ENCODE results near the gene NMT1. TPM values are rescaled to one million over a fixed set of nuclear protein-coding genes. Genes with fewer than 3 reads are reported as not detected.

NMT1 gene
- total and polyA plus RNA-seq, 2 of the 13 experiments (the other 11 are each of a cell fraction or from before 2014, with no cell fraction given): 75.7 to 142 TPM

DNA sequence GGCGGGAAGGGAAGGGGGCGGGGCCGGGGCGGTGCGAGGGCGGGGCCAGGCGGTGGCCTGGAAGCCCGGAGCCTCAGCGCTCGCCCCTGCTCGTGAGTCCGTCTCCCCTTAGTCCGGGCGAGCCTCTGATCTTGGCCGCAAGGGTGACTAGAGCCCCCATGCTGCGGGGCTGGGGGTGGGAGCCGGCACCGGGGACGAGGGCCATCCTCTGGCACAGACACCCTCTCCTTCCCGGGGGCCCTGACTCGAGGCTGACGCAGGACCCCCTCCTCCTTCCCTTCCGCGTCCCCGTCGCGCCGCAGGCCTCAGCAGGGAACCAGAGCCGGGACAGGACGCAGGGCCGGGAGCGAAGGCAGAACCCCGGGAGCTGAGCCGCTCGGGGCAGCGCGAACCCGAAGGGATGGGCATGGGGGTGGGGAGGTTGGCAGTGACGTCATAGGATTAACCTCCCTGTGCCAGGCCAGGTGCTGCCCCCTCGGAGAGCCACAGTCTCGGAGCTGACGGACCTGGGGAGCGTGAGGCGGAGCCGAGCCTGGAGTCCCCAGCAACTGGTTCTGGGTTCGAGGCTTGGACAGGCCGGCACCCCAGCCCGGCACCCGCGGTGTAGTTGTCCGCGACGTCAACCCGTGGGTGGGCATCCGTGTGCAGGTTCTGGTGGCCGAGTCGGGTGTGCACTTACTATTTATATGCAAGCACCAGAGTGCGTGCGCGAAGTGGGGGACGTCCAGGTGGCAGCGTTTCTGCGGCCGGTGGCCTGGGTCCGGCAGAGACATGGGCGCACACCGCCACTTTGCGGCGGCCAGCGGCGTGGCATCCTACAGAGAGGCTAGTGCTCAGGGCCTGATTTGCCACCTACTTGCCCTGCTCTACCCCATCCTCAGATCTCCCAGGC is 71.7 kb downstream of the NMT1 start (continued):
- TF ChIP-seq, protein P1, sequence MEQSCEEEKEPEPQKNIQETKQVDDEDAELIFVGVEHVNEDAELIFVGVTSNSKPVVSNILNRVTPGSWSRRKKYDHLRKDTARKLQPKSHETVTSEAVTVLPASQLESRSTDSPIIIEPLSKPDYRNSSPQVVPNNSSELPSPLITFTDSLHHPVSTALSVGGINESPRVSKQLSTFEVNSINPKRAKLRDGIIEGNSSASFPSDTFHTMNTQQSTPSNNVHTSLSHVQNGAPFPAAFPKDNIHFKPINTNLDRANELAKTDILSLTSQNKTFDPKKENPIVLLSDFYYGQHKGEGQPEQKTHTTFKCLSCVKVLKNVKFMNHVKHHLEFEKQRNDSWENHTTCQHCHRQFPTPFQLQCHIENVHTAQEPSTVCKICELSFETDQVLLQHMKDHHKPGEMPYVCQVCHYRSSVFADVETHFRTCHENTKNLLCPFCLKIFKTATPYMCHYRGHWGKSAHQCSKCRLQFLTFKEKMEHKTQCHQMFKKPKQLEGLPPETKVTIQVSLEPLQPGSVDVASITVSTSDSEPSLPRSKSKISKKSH (CRISPR knock-in tag; IDR thresholded peaks at IDR 0.05; ENCODE audit: borderline replicate concordance): peak; percentile 79
- TF ChIP-seq ZNF678 (CRISPR knock-in tag; IDR thresholded peaks at IDR 0.05) (0 out of 2 replicates have a peak, but pooled peaks have one; percentile 84), SRSF4 (IDR thresholded peaks at IDR 0.05; ENCODE audit: low read depth, low read length, poor library complexity, severe bottlenecking) (no peak), CCAR2 (optimal IDR thresholded peaks at IDR 0.05; ENCODE audit: low read depth, low read length) (no peak), CENPX (CRISPR knock-in tag; IDR thresholded peaks at IDR 0.05) (no peak), TBX3 (IDR thresholded peaks at IDR 0.05; ENCODE audit: borderline replicate concordance) (no peak), PRMT3 (CRISPR knock-in tag; IDR thresholded peaks at IDR 0.05; ENCODE audit: borderline replicate concordance, low read depth) (no peak), ZFP37 (CRISPR knock-in tag; IDR thresholded peaks at IDR 0.05; ENCODE audit: borderline replicate concordance) (peak; percentile 5; the same call in 1 of the 2 replicates), AGO1 (IDR thresholded peaks at IDR 0.05; ENCODE audit: low read depth, low read length, poor library complexity, severe bottlenecking) (no peak), ZNF30 (CRISPR knock-in tag; IDR thresholded peaks at IDR 0.05) (0 out of 2 replicates have a peak, but pooled peaks have one; percentile 45), ZBTB42 (CRISPR knock-in tag; IDR thresholded peaks at IDR 0.05) (no peak)
- TF ChIP-seq, protein P2, sequence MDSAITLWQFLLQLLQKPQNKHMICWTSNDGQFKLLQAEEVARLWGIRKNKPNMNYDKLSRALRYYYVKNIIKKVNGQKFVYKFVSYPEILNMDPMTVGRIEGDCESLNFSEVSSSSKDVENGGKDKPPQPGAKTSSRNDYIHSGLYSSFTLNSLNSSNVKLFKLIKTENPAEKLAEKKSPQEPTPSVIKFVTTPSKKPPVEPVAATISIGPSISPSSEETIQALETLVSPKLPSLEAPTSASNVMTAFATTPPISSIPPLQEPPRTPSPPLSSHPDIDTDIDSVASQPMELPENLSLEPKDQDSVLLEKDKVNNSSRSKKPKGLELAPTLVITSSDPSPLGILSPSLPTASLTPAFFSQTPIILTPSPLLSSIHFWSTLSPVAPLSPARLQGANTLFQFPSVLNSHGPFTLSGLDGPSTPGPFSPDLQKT (CRISPR knock-in tag; IDR thresholded peaks at IDR 0.05; ENCODE audit: borderline replicate concordance): no peak
- TF ChIP-seq, protein P3, sequence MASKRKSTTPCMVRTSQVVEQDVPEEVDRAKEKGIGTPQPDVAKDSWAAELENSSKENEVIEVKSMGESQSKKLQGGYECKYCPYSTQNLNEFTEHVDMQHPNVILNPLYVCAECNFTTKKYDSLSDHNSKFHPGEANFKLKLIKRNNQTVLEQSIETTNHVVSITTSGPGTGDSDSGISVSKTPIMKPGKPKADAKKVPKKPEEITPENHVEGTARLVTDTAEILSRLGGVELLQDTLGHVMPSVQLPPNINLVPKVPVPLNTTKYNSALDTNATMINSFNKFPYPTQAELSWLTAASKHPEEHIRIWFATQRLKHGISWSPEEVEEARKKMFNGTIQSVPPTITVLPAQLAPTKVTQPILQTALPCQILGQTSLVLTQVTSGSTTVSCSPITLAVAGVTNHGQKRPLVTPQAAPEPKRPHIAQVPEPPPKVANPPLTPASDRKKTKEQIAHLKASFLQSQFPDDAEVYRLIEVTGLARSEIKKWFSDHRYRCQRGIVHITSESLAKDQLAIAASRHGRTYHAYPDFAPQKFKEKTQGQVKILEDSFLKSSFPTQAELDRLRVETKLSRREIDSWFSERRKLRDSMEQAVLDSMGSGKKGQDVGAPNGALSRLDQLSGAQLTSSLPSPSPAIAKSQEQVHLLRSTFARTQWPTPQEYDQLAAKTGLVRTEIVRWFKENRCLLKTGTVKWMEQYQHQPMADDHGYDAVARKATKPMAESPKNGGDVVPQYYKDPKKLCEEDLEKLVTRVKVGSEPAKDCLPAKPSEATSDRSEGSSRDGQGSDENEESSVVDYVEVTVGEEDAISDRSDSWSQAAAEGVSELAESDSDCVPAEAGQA (IDR thresholded peaks at IDR 0.05; ENCODE audit: low read depth): no peak
- TF ChIP-seq, protein P3 (CRISPR knock-in tag; IDR thresholded peaks at IDR 0.05; ENCODE audit: borderline replicate concordance): no peak
- TF ChIP-seq, protein P4, sequence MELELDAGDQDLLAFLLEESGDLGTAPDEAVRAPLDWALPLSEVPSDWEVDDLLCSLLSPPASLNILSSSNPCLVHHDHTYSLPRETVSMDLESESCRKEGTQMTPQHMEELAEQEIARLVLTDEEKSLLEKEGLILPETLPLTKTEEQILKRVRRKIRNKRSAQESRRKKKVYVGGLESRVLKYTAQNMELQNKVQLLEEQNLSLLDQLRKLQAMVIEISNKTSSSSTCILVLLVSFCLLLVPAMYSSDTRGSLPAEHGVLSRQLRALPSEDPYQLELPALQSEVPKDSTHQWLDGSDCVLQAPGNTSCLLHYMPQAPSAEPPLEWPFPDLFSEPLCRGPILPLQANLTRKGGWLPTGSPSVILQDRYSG (CRISPR knock-in tag; IDR thresholded peaks at IDR 0.05): no peak
- TF ChIP-seq, protein P5, sequence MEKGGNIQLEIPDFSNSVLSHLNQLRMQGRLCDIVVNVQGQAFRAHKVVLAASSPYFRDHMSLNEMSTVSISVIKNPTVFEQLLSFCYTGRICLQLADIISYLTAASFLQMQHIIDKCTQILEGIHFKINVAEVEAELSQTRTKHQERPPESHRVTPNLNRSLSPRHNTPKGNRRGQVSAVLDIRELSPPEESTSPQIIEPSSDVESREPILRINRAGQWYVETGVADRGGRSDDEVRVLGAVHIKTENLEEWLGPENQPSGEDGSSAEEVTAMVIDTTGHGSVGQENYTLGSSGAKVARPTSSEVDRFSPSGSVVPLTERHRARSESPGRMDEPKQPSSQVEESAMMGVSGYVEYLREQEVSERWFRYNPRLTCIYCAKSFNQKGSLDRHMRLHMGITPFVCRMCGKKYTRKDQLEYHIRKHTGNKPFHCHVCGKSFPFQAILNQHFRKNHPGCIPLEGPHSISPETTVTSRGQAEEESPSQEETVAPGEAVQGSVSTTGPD (CRISPR knock-in tag; IDR thresholded peaks at IDR 0.05): no peak

Measured in HepG2 (cell line).